Measurements from ENCODE around the gene STK16.

The STK16 gene

GRCh38 chr2:219271021-219271420 lies 25.7 kb downstream of the STK16 start:
- no peak for TF ChIP-seq CTCF (conservative IDR thresholded peaks at IDR 0.05; ENCODE audit: control insufficient read depth, insufficient read depth, low read depth, low read length)
- no peak overlapping the region for H3K4me3 ChIP-seq (ENCODE audit: control insufficient read depth, low read depth, low read length)
- DNase-seq (ENCODE audit: low read depth) = no peak

- H3K4me3 ChIP-seq (ENCODE audit: control insufficient read depth, low read depth, low read length) = no peak overlapping the region
- DNase-seq (ENCODE audit: low read depth) = no peak
- TF ChIP-seq CTCF (conservative IDR thresholded peaks at IDR 0.05; ENCODE audit: control insufficient read depth, insufficient read depth, low read depth, low read length) = no peak
These were observed 27.1 kb downstream of the STK16 start for GRCh38 chr2:219272356-219272755.

- no peak for TF ChIP-seq CTCF (conservative IDR thresholded peaks at IDR 0.05; ENCODE audit: control insufficient read depth, insufficient read depth, low read depth, low read length)
- no peak for DNase-seq (ENCODE audit: low read depth)
- H3K4me3 ChIP-seq (ENCODE audit: control insufficient read depth, low read depth, low read length) = no peak overlapping the region
These were observed 27.7 kb downstream of the STK16 start for GRCh38 chr2:219272995-219273394.

- no peak overlapping the region for H3K4me3 ChIP-seq (ENCODE audit: control insufficient read depth, low read depth, low read length)
- no peak for DNase-seq (ENCODE audit: low read depth)
- no peak for TF ChIP-seq CTCF (conservative IDR thresholded peaks at IDR 0.05; ENCODE audit: control insufficient read depth, insufficient read depth, low read depth, low read length)
These were observed 28.7 kb downstream of the STK16 start for GRCh38 chr2:219273937-219274336.

GRCh38 chr2:219274361-219274921 lies 29.2 kb downstream of the STK16 start:
- no peak overlapping the region for H3K4me3 ChIP-seq (ENCODE audit: control insufficient read depth, low read depth, low read length)
- DNase-seq (ENCODE audit: low read depth) = peak; percentile 61

GRCh38 chr2:219277703-219278654 lies 32.7 kb downstream of the STK16 start:
- peak; percentile 80 for DNase-seq (ENCODE audit: low read depth)
- peak; percentile 94 for TF ChIP-seq CTCF (conservative IDR thresholded peaks at IDR 0.05; ENCODE audit: control insufficient read depth, insufficient read depth, low read depth, low read length)
- no peak overlapping the region for H3K4me3 ChIP-seq (ENCODE audit: control insufficient read depth, low read depth, low read length)

More at GRCh38 chr2:219274361-219274921, 29.2 kb downstream of the STK16 start:
- TF ChIP-seq CTCF (conservative IDR thresholded peaks at IDR 0.05; ENCODE audit: control insufficient read depth, insufficient read depth, low read depth, low read length) = no peak
